GM18868 (cell line): Measurements from ENCODE around the gene KCTD11.

ENCODE experiments used
- ATAC-seq: cut with Tn5 transposase; IDR thresholded peaks from one replicate; pipeline ENCODE4 v1.9.1; 2021; ENCODE audit warnings: mild to moderate bottlenecking, moderate library complexity; ENCODE audit not compliant: unreplicated experiment

Gene KCTD11

GRCh38 chr17:7351665-7352502 lies at the start of gene KCTD11:
Gene KCTD11, plus strand, starts transcription at chr17:7352162.
- ATAC-seq, result peak; percentile 64

- ATAC-seq, result no peak
Observed at GRCh38 chr17:7304179-7304578, 47.8 kb upstream of the KCTD11 start.

- ATAC-seq, result peak; percentile 72
Observed at GRCh38 chr17:7306911-7307685, 44.9 kb upstream of the KCTD11 start, which contains the start of gene EIF5A. Gene EIF5A, plus strand, starts transcription at chr17:7307628. Its CDS starts 2,008 bp downstream, at chr17:7309636.

GRCh38 chr17:7307686-7308624 lies 44.0 kb upstream of the KCTD11 start:
- ATAC-seq, result no peak

GRCh38 chr17:7308625-7309433 lies 43.1 kb upstream of the KCTD11 start:
- ATAC-seq, result no peak

- ATAC-seq, result no peak
Observed at GRCh38 chr17:7309628-7310027, 42.3 kb upstream of the KCTD11 start.

- ATAC-seq, result no peak
Observed at GRCh38 chr17:7311110-7311705, 40.8 kb upstream of the KCTD11 start.

GRCh38 chr17:7312432-7313087 lies 39.4 kb upstream of the KCTD11 start:
- no peak for ATAC-seq

- no peak for ATAC-seq
Observed at GRCh38 chr17:7313088-7313889, 38.7 kb upstream of the KCTD11 start.

GRCh38 chr17:7313890-7314718 lies 37.9 kb upstream of the KCTD11 start:
- ATAC-seq, result no peak

GRCh38 chr17:7314719-7315569 lies 37.0 kb upstream of the KCTD11 start, which contains the start of gene GPS2:
Gene GPS2, minus strand, starts transcription at chr17:7315360. Its CDS starts 308 bp downstream, at chr17:7315052.
- ATAC-seq, result peak; percentile 71

GRCh38 chr17:7315570-7316235 lies 36.3 kb upstream of the KCTD11 start:
- no peak for ATAC-seq

- ATAC-seq, result no peak
Observed at GRCh38 chr17:7317161-7317803, 34.7 kb upstream of the KCTD11 start.

- ATAC-seq, result no peak
Observed at GRCh38 chr17:7318121-7318860, 33.7 kb upstream of the KCTD11 start.

- ATAC-seq, result no peak
Observed at GRCh38 chr17:7321466-7321865, 30.5 kb upstream of the KCTD11 start.
